ENCODE measurements around the gene SULF2.

SULF2 gene

GRCh38 chr20:47795214-47795907 lies 10.1 kb upstream of the SULF2 start:
- TF ChIP-seq RAD21 (IDR thresholded peaks at IDR 0.05; ENCODE audit: low read depth), result no peak
- TF ChIP-seq REST (IDR thresholded peaks at IDR 0.05; ENCODE audit: low read depth), result no peak
- TF ChIP-seq TCF12 (IDR thresholded peaks at IDR 0.05; ENCODE audit: low read depth), result no peak
- no peak for TF ChIP-seq EGR1 (IDR thresholded peaks at IDR 0.05)
- TF ChIP-seq YY1 (IDR thresholded peaks at IDR 0.05; ENCODE audit: low read depth), result no peak
- TF ChIP-seq ZBTB7A (IDR thresholded peaks at IDR 0.05; ENCODE audit: low read depth), result no peak
- no peak for TF ChIP-seq EP300 (IDR thresholded peaks at IDR 0.05; ENCODE audit: borderline replicate concordance)
- no peak for TF ChIP-seq CEBPB (IDR thresholded peaks at IDR 0.05)
- TF ChIP-seq TEAD4 (IDR thresholded peaks at IDR 0.05), result no peak
- no peak for TF ChIP-seq NFIC (IDR thresholded peaks at IDR 0.05)
- no peak for TF ChIP-seq CREB1 (IDR thresholded peaks at IDR 0.05; ENCODE audit: low read depth)
- no peak for TF ChIP-seq MAX (IDR thresholded peaks at IDR 0.05)
- no peak for TF ChIP-seq TAF1 (IDR thresholded peaks at IDR 0.05; ENCODE audit: low read depth)
- no peak for TF ChIP-seq USF1 (IDR thresholded peaks at IDR 0.05)
- no peak for TF ChIP-seq FOXM1 (IDR thresholded peaks at IDR 0.05; ENCODE audit: borderline replicate concordance, low read depth)

- TF ChIP-seq TCF12 (IDR thresholded peaks at IDR 0.05; ENCODE audit: low read depth), result no peak
- TF ChIP-seq RAD21 (IDR thresholded peaks at IDR 0.05; ENCODE audit: low read depth), result no peak
- no peak for TF ChIP-seq CEBPB (IDR thresholded peaks at IDR 0.05)
- TF ChIP-seq NFIC (IDR thresholded peaks at IDR 0.05), result no peak
- TF ChIP-seq YY1 (IDR thresholded peaks at IDR 0.05; ENCODE audit: low read depth), result no peak
- TF ChIP-seq MAX (IDR thresholded peaks at IDR 0.05), result no peak
- TF ChIP-seq TAF1 (IDR thresholded peaks at IDR 0.05; ENCODE audit: low read depth), result no peak
- TF ChIP-seq USF1 (IDR thresholded peaks at IDR 0.05), result no peak
- TF ChIP-seq FOXM1 (IDR thresholded peaks at IDR 0.05; ENCODE audit: borderline replicate concordance, low read depth), result no peak
- no peak for TF ChIP-seq EP300 (IDR thresholded peaks at IDR 0.05; ENCODE audit: borderline replicate concordance)
- TF ChIP-seq REST (IDR thresholded peaks at IDR 0.05; ENCODE audit: low read depth), result no peak
These were observed 6.8 kb upstream of the SULF2 start for GRCh38 chr20:47792021-47792618.

GRCh38 chr20:47791084-47791599 lies 5.9 kb upstream of the SULF2 start:
- TF ChIP-seq EGR1 (IDR thresholded peaks at IDR 0.05) (no peak), REST (IDR thresholded peaks at IDR 0.05; ENCODE audit: low read depth) (no peak), TEAD4 (IDR thresholded peaks at IDR 0.05) (no peak), CEBPB (IDR thresholded peaks at IDR 0.05) (no peak), CREB1 (IDR thresholded peaks at IDR 0.05; ENCODE audit: low read depth) (no peak), ZBTB7A (IDR thresholded peaks at IDR 0.05; ENCODE audit: low read depth) (no peak), RAD21 (IDR thresholded peaks at IDR 0.05; ENCODE audit: low read depth) (no peak), EP300 (IDR thresholded peaks at IDR 0.05; ENCODE audit: borderline replicate concordance) (no peak), TCF12 (IDR thresholded peaks at IDR 0.05; ENCODE audit: low read depth) (no peak), FOXM1 (IDR thresholded peaks at IDR 0.05; ENCODE audit: borderline replicate concordance, low read depth) (no peak), NFIC (IDR thresholded peaks at IDR 0.05) (no peak), TAF1 (IDR thresholded peaks at IDR 0.05; ENCODE audit: low read depth) (no peak), USF1 (IDR thresholded peaks at IDR 0.05) (no peak)
